K562 (cell line): ENCODE results near the gene SIRT3. TPM values are rescaled to one million over a fixed set of nuclear protein-coding genes. Genes with fewer than 3 reads are reported as not detected.
A peak's percentile ranks its signal among the peaks of the same experiment; 100 is the strongest.

Experiments
- ATAC-seq: fragments of 200-7000 bp; cut with Tn5 transposase; 3 replicates; pipeline ENCODE4 v1.9.1; 2020; ENCODE audit warnings: moderate library complexity
- Bru-seq: library from RNA; stranded (reverse); fragments of 400-500 nt; gene quantifications from one replicate; lab custom pipeline; 2021; lab: Mats Ljungman, UMichigan
- BruChase-seq, 2 experiments: library from RNA; stranded (reverse); fragments of 400-500 nt; gene quantifications; one replicate each; lab custom pipeline; 2021; lab: Mats Ljungman, UMichigan
- BruUV-seq: library from RNA; stranded (reverse); fragments of 400-500 nt; replicated peaks from 2 replicates; lab custom pipeline; 2021; lab: Mats Ljungman, UMichigan
- CTCF ChIA-PET: fragments of 300-600 bp; formaldehyde crosslinking; extraction: SDS; loops from one replicate; lab custom pipeline; 2021; ENCODE audit warnings: low intra/inter-chr PET ratio; lab: Yijun Ruan, JAX
- POLR2A ChIA-PET: fragments of 300-600, 350-650 bp; sonication (Branson Sonifier 250); formaldehyde crosslinking; extraction: SDS; loops from one replicate; lab custom pipeline; 2021; ENCODE audit warnings: antibody characterized with exemption, inconsistent platforms; lab: Yijun Ruan, JAX
- DNase-seq, 4 experiments: peaks; one replicate each; pipeline versions ENCODE4 v3.0.0 to v3.0.0-alpha.2; 2011 to 2018; ENCODE audit warnings: low spot score in 3 of 4, mixed read lengths in 3 of 4; ENCODE audit errors: extremely low read depth in 1 of 4
- FAIRE-seq: peaks from 2 replicates; lab custom pipeline; 2011; peaks lifted over from hg19 to GRCh38; lab: Jason Lieb, UNC
- H2AFZ ChIP-seq: 2 replicates; pipeline ENCODE4 v1.6.0; 2011; ENCODE audit warnings: low read depth, low read length, control low read depth, inconsistent platforms
- H3K27ac ChIP-seq: fragments of 200-600 bp; 3 replicates; pipeline ENCODE4 v1.8.0; 2011; ENCODE audit warnings: low read depth, mild to moderate bottlenecking, control low read depth, inconsistent platforms, low read length, moderate library complexity, mixed read lengths; ENCODE audit errors: extremely low read depth
- H3K27me3 ChIP-seq, 2 experiments: fragments of 300-600 bp in 1 of 2; 2 replicates in 1 of 2; 3 replicates in 1 of 2; pipeline versions ENCODE4 v1.6.0 to v1.8.0; 2011; ENCODE audit warnings: inconsistent platforms in 2 of 2, low read length in 2 of 2, mild to moderate bottlenecking in 1 of 2, mixed read lengths in 1 of 2, moderate library complexity in 1 of 2; ENCODE audit not compliant: control insufficient read depth in 2 of 2, insufficient read depth in 2 of 2
- H3K36me3 ChIP-seq: fragments of 300-600 bp; 3 replicates; pipeline ENCODE4 v1.8.0; 2011; ENCODE audit warnings: mild to moderate bottlenecking, low read length, inconsistent platforms; ENCODE audit not compliant: control insufficient read depth, insufficient read depth
- H3K4me1 ChIP-seq, 2 experiments: fragments of 200-600 bp in 1 of 2; replicated peaks in 1 of 2; 2 replicates in 1 of 2; 3 replicates in 1 of 2; pipeline versions ENCODE4 v1.5.1 to v1.8.0; 2011; ENCODE audit warnings: inconsistent platforms in 2 of 2, low read length in 2 of 2, mild to moderate bottlenecking in 1 of 2, mixed read lengths in 1 of 2, moderate library complexity in 1 of 2; ENCODE audit not compliant: control insufficient read depth in 2 of 2, insufficient read depth in 2 of 2
- H3K4me2 ChIP-seq: 2 replicates; pipeline ENCODE4 v1.6.1; 2011; ENCODE audit warnings: low read length, control low read depth, inconsistent platforms, mixed read lengths; ENCODE audit not compliant: insufficient read depth
- H3K4me3 ChIP-seq: fragments of 200-600 bp; sonication (generic), shearing (Covaris generic); 2 replicates; pipeline ENCODE4 v1.5.1; 2016; ENCODE audit warnings: control low read depth, inconsistent platforms
- H3K79me2 ChIP-seq: fragments of 200-600 bp; 3 replicates; pipeline ENCODE4 v1.8.0; 2011; ENCODE audit warnings: low read length, inconsistent platforms; ENCODE audit not compliant: control insufficient read depth, insufficient read depth
- H3K9ac ChIP-seq, 2 experiments: 2 replicates each; pipeline versions ENCODE4 v1.6.0 to v1.6.1; 2011; ENCODE audit warnings: low read depth in 2 of 2, low read length in 2 of 2, control low read depth in 1 of 2, inconsistent platforms in 1 of 2, mild to moderate bottlenecking in 1 of 2, mixed read lengths in 1 of 2; ENCODE audit not compliant: insufficient read depth in 1 of 2
- H3K9me1 ChIP-seq: one replicate; pipeline ENCODE4 v1.6.0; 2011; ENCODE audit warnings: inconsistent platforms, mild to moderate bottlenecking, low read length, moderate library complexity; ENCODE audit not compliant: control insufficient read depth, insufficient read depth
- H3K9me3 ChIP-seq: replicated peaks from 2 replicates; pipeline ENCODE4 v1.5.1; 2011; ENCODE audit warnings: low read depth, low read length, inconsistent platforms; ENCODE audit not compliant: control insufficient read depth, insufficient read depth
- H4K20me1 ChIP-seq: replicated peaks from 2 replicates; pipeline ENCODE4 v1.6.1; 2011; ENCODE audit warnings: low read length, inconsistent platforms, mixed read lengths; ENCODE audit not compliant: control insufficient read depth, insufficient read depth
- CHD2 ChIP-seq: IDR thresholded peaks from 2 replicates; pipeline ENCODE4 v1.6.1; 2011; ENCODE audit warnings: low read depth, low read length
- CREB1 ChIP-seq, 2 experiments: sonication (generic) in 1 of 2; formaldehyde crosslinking in 1 of 2; IDR thresholded peaks; 2 replicates each; pipeline versions ENCODE4 v1.6.1 to v1.8.0; 2012 to 2022; ENCODE audit warnings: inconsistent platforms in 1 of 2, mild to moderate bottlenecking in 1 of 2, missing genetic modification reagents in 1 of 2, moderate library complexity in 1 of 2
- FOXM1 ChIP-seq, 2 experiments: fragments of 450-650 bp in 1 of 2; sonication (generic) in 1 of 2; formaldehyde crosslinking in 1 of 2; IDR thresholded peaks; 2 replicates each; pipeline versions ENCODE4 v1.6.1 to v1.9.0; 2017 to 2022; ENCODE audit warnings: low read depth in 2 of 2, mild to moderate bottlenecking in 2 of 2, missing genetic modification reagents in 1 of 2, moderate library complexity in 1 of 2
- FOXP4 ChIP-seq: sonication (generic); formaldehyde crosslinking; IDR thresholded peaks from 2 replicates; pipeline ENCODE4 v1.8.0; 2022; ENCODE audit warnings: mild to moderate bottlenecking, missing genetic modification reagents, borderline replicate concordance
- HLTF ChIP-seq: fragments of 450-650 bp; IDR thresholded peaks from 2 replicates; pipeline ENCODE4 v1.6.1; 2016
- PRDM10 ChIP-seq: fragments of 450-650 bp; IDR thresholded peaks from 2 replicates; pipeline ENCODE4 v1.6.1; 2018; ENCODE audit not compliant: partially characterized antibody
- RCOR1 ChIP-seq, 2 experiments: IDR thresholded peaks; 2 replicates each; pipeline ENCODE4 v1.6.1; 2012; ENCODE audit warnings: low read depth in 2 of 2, low read length in 2 of 2, borderline replicate concordance in 1 of 2, improper control_type of control experiment in 1 of 2
- WGBS: fragments of 100-300 bp; shearing (Covaris generic); methylation state at CpG from one replicate; pipeline ENCODE4 v1.1.6; 2016; ENCODE audit warnings: low coverage, mixed read lengths; ENCODE audit not compliant: insufficient coverage; ENCODE audit errors: missing lambda C conversion rate; 5-methylcytosine and 5-hydroxymethylcytosine counted together
- in situ Hi-C: fragments of 300-500 bp; cut with MboI; formaldehyde crosslinking; loops from 4 replicates; pipeline ENCODE4 v1.15.0; 2018; ENCODE audit warnings: inconsistent platforms, mixed read lengths
- intact Hi-C: fragments of 100-400 bp; cut with micrococcal nuclease; formaldehyde crosslinking; loops from 2 replicates; pipeline ENCODE4 v1.14.2; 2022
- long read RNA-seq, 3 experiments: library from polyadenylated mRNA in 2 of 3; library from RNA in 1 of 3; unstranded in 2 of 3; stranded (forward) in 1 of 3; transcript quantifications; one replicate each; pipeline ENCODE4 v2.0.0, GENCODE V29; 2019 to 2022
- polyA minus RNA-seq, 3 experiments: library from RNA; depleted of rRNA, polyadenylated mRNA; stranded (reverse); fragments of >200 nt; gene quantifications; 2 replicates each; pipeline ENCODE4 v1.2.3, GENCODE V29; 2011
- polyA plus RNA-seq, 8 experiments: library from polyadenylated mRNA; depleted of rRNA in 4 of 8; stranded (reverse) in 5 of 8; unstranded in 3 of 8; fragments of >200 nt; fragmentation: Nextera tagmentation in 2 of 8; fragmentation: Illumina TruSeq in 1 of 8; extraction: Ambion mirVana in 2 of 8; extraction: Trizol in 1 of 8; gene quantifications; 2 replicates each; pipeline versions ENCODE4 v1.2.1 to v1.2.3, GENCODE V29; 2011 to 2014; ENCODE audit warnings: inconsistent platforms in 1 of 8, missing spikeins in 1 of 8
- total RNA-seq, 7 experiments: library from RNA; depleted of rRNA in 6 of 7; stranded (reverse); fragments of >200 nt in 6 of 7; fragmentation: Illumina TruSeq in 2 of 7; extraction: Trizol in 2 of 7; gene quantifications; 2 replicates each; pipeline versions ENCODE4 v1.2.1 to v1.2.3, GENCODE V29; 2011 to 2021; ENCODE audit warnings: low replicate concordance in 1 of 7

The SIRT3 gene
- total RNA-seq (2011; cell fraction: chromatin; rRNA removed; ENCODE audit: low replicate concordance), result 63.3 and 67.6 TPM in 2 replicates
- total RNA-seq (2011; cell fraction: nucleolus; rRNA removed), result 36.5 and 39.2 TPM in 2 replicates
- 42.6 and 50.4 TPM in 2 replicates for total RNA-seq (2011; cell fraction: nucleoplasm; rRNA removed)
- 13.3 and 14.5 TPM in 2 replicates for total RNA-seq (2014; rRNA removed)
- 8.6 and 8.7 TPM in 2 replicates for total RNA-seq (2014; rRNA removed; fragmentation: Illumina TruSeq; extraction: Trizol)
- total RNA-seq (2015; rRNA removed; fragmentation: Illumina TruSeq; extraction: Trizol), result 8.2 and 10.0 TPM in 2 replicates
- 14.9 and 15.2 TPM in 2 replicates for total RNA-seq (2021)
- polyA plus RNA-seq (2011; rRNA removed), result 21.0 and 21.2 TPM in 2 replicates
- polyA plus RNA-seq (2011; cell fraction: cytosol; rRNA removed), result 28.7 and 34.0 TPM in 2 replicates
- 35.7 and 37.1 TPM in 2 replicates for polyA plus RNA-seq (2011; cell fraction: nucleus; rRNA removed)
- 19.8 and 24.0 TPM in 2 replicates for polyA plus RNA-seq (2012)
- polyA plus RNA-seq (2014; fragmentation: Illumina TruSeq; extraction: Trizol), result 18.4 and 20.5 TPM in 2 replicates
- polyA plus RNA-seq (2014; fragmentation: Nextera tagmentation; extraction: Ambion mirVana), result 1 to 10 TPM; 1.9 to 2.9 TPM
- 23.8 and 27.5 TPM in 2 replicates for polyA plus RNA-seq (2014; rRNA removed)
- 15.4 and 17.4 TPM in 2 replicates for polyA minus RNA-seq (2011; rRNA and poly(A)+ RNA removed)
- 5.5 and 16.2 TPM in 2 replicates for polyA minus RNA-seq (2011; cell fraction: cytosol; rRNA and poly(A)+ RNA removed)
- 10.7 and 13.6 TPM in 2 replicates for polyA minus RNA-seq (2011; cell fraction: nucleus; rRNA and poly(A)+ RNA removed)
- percentile 62 among the genes with signal in this experiment for Bru-seq, nascent RNA
- BruChase-seq, experiment 1, labeled RNA remaining after a 2-hour chase, result percentile 63 among the genes with signal in this experiment
- BruChase-seq, experiment 2, labeled RNA remaining after a 6-hour chase, result percentile 61 among the genes with signal in this experiment
- long read RNA-seq, experiment 1, transcript SIRT3-214 (7 exons, 1,588 nt), result minor isoform, 12 of 84 reads
- long read RNA-seq, experiment 1, transcript SIRT3-201 (7 exons, 2,543 nt), result major isoform, 35 of 84 reads
- long read RNA-seq, experiment 1, partial matches to known transcripts, result 10 of 84 reads
- long read RNA-seq, experiment 1, other reads (novel, unspliced or antisense), result 27 of 84 reads
- long read RNA-seq, experiment 2, transcript SIRT3-201 (7 exons, 2,543 nt), result major isoform, 8 of 20 reads
- long read RNA-seq, experiment 2, partial matches to known transcripts, result 2 of 20 reads
- long read RNA-seq, experiment 2, other reads (novel, unspliced or antisense), result 9 of 20 reads
- long read RNA-seq, experiment 3, transcript SIRT3-201 (7 exons, 2,543 nt), result major isoform, 11 of 23 reads
- long read RNA-seq, experiment 3, partial matches to known transcripts, result 2 of 23 reads
- long read RNA-seq, experiment 3, other reads (novel, unspliced or antisense), result 6 of 23 reads

- ChIA-PET POLR2A (interaction anchor here (0.6 to 1.3 kb wide), 4 partner anchors 13 to 169 kb away, joined by 3 to 8 read pairs (median 4); no protein-coding TSS in a partner anchor), CTCF (no interaction called here)
- Histone ChIP-seq H3K9me1 (no peaks in the 10 kb centered on the region), H3K36me3 (peaks cover 31% of the 10 kb centered on the region), H3K79me2 (peaks cover 51% of the 10 kb centered on the region), H3K27ac (peak within 1 kb of the TSS; percentile 99), H3K27me3 (no peaks in the 10 kb centered on the region), H3K4me2 (peak within 1 kb of the TSS; percentile 91), H3K9ac (peak within 1 kb of the TSS; percentile 94 to 98), H3K4me3 (peak within 1 kb of the TSS; percentile 97), H3K4me1 (peaks cover 19 to 21% of the 10 kb centered on the region in 2 experiments; a peak in 4 of 5 replicates), H3K9me3 (no peaks in the 10 kb centered on the region), H2AFZ (peak within 1 kb of the TSS; percentile 95), H4K20me1 (peaks cover 10% of the 10 kb centered on the region; the same call in 1 of the 2 replicates)
- peak; percentile 90 to 97 (median 96) for DNase-seq
- no TSS peak for BruUV-seq
- no peak for FAIRE-seq
- intact Hi-C loops, result loop anchor here (2.0 kb wide), 1 partner anchor 29 kb away; the partner anchor contains the start of genes BET1L and RIC8A
- peak; percentile 93 for ATAC-seq
- in situ Hi-C loops, result no loop called here
- WGBS, result under 1% methylated on average over 39 of the region's 70 CpGs
- TF ChIP-seq PRDM10 (no peak), FOXP4 (CRISPR knock-in tag) (no peak), HLTF (no peak), RCOR1 (IDR thresholded peaks at IDR 0.05; ENCODE audit: borderline replicate concordance in 1 of 2, low read depth in 2 of 2, low read length in 2 of 2) (no peak), CREB1 (IDR thresholded peaks at IDR 0.05) (peak; percentile 77), CREB1 (CRISPR knock-in tag; IDR thresholded peaks at IDR 0.05) (no peak; the same call in 1 of the 2 replicates), CHD2 (no peak), FOXM1 (IDR thresholded peaks at IDR 0.05; ENCODE audit: low read depth) (peak; percentile 40; the same call in 1 of the 2 replicates), FOXM1 (CRISPR knock-in tag; IDR thresholded peaks at IDR 0.05; ENCODE audit: low read depth) (no peak)
Measured at GRCh38 chr11:235997-236773, at the start of gene SIRT3. Gene SIRT3 (minus strand): TSS chr11:236342. CDS start chr11:236328, 14 bp downstream.
